ENCODE measurements around the gene ROMO1.
"Not testable (repeated sequence)": the region's sequence is repeated elsewhere in the genome, so short reads cannot be mapped to it uniquely, and the experiment has no call there.

Gene ROMO1

DNA sequence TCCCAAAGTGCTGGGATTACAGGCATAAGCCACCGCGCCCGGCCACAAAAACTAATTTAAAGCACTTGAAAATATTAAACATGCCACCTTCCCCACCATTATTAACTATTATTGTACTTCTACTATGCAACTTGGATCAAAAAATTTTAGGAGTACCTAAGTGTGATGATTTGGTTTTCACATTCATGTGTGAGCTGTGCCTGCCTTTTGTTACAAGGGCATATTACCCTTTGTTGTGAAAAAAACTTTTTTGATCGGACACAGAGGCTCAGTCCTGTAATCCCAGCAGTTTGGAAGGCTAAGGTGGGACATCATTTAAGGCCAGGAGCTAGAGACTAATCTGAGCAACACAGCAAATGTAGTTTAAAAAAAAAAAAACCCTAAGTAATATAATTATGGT is 17.1 kb downstream of the ROMO1 start:
- TF ChIP-seq, protein P1, sequence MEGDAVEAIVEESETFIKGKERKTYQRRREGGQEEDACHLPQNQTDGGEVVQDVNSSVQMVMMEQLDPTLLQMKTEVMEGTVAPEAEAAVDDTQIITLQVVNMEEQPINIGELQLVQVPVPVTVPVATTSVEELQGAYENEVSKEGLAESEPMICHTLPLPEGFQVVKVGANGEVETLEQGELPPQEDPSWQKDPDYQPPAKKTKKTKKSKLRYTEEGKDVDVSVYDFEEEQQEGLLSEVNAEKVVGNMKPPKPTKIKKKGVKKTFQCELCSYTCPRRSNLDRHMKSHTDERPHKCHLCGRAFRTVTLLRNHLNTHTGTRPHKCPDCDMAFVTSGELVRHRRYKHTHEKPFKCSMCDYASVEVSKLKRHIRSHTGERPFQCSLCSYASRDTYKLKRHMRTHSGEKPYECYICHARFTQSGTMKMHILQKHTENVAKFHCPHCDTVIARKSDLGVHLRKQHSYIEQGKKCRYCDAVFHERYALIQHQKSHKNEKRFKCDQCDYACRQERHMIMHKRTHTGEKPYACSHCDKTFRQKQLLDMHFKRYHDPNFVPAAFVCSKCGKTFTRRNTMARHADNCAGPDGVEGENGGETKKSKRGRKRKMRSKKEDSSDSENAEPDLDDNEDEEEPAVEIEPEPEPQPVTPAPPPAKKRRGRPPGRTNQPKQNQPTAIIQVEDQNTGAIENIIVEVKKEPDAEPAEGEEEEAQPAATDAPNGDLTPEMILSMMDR (IDR thresholded peaks at IDR 0.05; ENCODE audit: low read depth, low read length), result no peak
- no peak for DNase-seq (ENCODE audit: extremely low read depth, low read depth)

DNA sequence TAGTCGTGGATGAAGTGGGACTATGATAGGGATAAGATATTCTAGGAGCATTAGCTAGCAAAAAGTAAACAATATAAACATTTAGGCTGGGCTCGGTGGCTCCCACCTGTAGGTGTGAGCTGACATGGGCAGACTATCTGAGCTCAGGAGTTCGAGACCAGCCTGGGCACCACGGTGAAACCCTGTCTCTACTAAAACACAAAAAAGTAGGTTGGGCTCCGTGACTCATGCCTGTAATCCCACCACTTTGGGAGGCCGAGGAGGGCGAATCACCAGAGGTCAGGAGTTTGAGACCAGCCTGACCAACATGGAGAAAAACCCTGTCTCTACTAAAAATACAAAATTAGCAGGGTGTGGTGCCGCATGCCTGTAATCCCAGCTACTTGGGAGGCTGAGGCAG is 19.1 kb downstream of the ROMO1 start:
- DNase-seq (ENCODE audit: extremely low read depth, low read depth), result not testable (repeated sequence)

DNA sequence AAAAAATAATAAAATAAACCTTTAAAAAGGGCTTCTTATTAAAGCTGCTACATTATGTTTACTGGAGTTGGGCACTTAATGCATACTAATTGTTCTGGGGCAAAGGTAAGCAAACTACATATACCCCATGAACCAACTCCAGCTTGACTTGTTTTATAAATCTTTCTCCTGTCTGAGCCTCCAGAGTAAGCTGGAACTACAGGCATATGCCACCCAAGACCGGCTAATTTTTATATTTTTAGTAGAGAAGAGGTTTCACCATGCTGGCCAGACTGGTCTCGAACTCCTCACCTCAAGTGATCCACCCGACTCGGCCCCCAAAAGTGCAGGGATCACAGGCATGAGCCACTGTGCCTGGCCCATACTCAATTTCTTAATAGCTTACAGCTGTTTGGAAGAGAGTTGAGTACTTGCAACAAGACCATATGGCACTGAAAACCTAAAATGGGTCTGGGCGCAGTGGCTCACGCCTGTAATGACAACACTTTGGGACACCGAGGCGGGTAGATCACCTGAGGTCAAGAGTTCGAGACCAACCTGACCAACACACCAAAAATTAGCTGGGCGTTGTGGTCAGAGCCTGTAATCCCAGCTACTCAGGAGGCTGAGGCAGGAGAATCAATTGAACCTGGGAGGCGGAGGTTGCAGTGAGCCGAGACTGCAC is 19.9 kb downstream of the ROMO1 start:
- TF ChIP-seq, protein P1 (IDR thresholded peaks at IDR 0.05; ENCODE audit: low read depth, low read length), result no peak
- DNase-seq (ENCODE audit: extremely low read depth, low read depth), result no peak

DNA sequence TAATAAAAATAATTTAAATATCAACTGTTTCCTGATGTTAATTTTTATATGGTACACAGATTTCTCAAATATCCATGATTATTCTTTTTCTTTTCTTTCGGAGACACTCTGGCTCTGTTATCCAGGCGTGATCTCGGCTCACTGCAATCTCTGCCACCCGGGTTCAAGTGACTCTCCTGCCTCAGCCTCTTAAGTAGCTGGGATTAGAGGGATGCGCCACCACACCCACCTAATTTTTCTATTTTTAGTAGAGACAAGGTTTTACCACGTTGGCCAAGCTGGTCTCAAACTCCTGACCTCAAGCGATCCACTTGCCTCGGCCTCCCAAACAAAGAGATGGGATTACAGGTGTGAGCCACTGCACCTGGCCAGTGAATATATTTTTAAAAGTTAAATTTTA is 20.5 kb downstream of the ROMO1 start:
- DNase-seq (ENCODE audit: extremely low read depth, low read depth), result no peak
- TF ChIP-seq, protein P1 (IDR thresholded peaks at IDR 0.05; ENCODE audit: low read depth, low read length), result no peak

DNA sequence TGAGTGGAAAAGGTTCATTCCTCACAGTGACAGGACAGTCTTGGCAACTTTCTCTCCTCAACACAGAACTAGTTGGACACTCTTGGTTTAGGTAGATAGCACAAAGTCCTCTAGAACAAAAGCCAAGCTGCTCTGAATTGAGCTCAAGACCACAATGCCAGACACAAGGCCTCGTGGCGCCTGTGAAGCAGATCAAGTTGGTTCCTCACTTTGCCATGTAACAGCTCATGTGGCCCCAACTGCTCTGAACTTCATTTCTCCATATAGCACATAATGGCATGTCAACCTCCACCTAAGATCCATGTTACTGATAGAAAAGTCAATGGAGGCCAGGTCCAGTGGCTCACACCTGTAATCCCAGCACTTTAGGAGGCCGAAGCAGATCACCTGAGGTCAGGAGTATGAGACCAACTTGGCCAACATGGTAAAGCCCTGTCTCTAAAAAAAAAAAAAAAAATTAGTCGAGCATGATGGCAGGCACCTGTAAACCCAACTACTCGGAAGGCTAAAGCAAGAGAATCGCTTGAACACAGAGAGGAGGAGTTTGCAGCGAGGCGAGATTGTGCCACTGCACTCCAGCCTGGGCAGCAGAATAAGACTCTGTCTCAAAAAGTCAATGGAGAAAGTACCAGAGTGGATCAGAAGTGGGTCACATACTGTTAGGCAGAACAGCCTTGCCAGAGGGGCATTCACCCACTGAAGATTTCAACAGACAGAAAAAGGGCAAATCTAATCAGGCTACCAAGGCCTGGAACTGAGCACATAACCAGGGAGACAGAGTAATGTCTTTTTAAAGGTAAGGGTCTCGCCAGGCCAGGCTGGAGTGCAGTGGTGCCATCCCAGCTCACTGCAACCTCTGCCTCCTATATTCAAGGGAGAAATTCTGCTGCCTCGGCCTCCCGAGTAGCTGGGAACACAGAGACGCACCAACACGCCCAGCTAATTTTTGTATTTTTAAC is 21.2 kb downstream of the ROMO1 start:
- DNase-seq (ENCODE audit: extremely low read depth, low read depth), result no peak

DNA sequence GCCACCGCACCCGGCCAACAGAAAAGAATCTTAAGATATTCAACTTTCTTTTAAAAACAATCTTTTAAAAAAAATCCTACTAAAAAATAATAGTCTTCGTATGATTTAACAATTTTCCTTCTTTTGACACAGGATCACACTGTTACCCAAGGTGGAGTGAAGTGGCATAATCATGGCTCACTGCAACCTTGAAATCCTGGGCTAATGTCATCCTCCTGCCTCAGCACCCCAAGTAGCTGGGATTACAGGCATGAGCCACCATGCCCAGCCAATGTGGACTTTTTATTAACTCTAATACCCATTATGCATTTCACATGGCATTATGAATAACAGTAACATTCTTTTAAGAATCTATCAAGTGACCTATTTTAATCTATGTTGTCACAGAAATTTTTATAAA is 22.0 kb downstream of the ROMO1 start:
- no peak for DNase-seq (ENCODE audit: extremely low read depth, low read depth)
- TF ChIP-seq, protein P1 (IDR thresholded peaks at IDR 0.05; ENCODE audit: low read depth, low read length), result no peak

More for the DNA sequence above, 21.2 kb downstream of the ROMO1 start:
- TF ChIP-seq, protein P1 (IDR thresholded peaks at IDR 0.05; ENCODE audit: low read depth, low read length), result no peak

DNA sequence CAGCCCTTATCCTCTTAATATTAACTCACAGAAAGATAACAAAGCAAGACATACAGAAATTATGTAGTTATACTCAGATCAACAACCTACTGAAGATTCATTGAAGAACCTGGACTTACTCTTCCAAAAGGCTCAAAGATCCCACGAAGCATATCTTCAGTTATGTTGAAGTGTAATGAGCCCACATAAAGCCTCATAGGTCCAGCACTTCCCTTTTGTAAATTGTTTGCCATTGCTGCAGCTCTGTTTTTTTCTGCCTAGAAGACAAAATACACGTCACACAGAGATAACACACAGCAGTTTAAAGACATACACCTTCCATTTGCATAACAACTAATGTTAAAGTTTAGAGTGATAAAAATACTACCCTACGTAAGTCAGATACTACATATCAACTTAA is 22.4 kb downstream of the ROMO1 start:
- TF ChIP-seq, protein P1 (IDR thresholded peaks at IDR 0.05; ENCODE audit: low read depth, low read length), result no peak
- DNase-seq (ENCODE audit: extremely low read depth, low read depth), result no peak

DNA sequence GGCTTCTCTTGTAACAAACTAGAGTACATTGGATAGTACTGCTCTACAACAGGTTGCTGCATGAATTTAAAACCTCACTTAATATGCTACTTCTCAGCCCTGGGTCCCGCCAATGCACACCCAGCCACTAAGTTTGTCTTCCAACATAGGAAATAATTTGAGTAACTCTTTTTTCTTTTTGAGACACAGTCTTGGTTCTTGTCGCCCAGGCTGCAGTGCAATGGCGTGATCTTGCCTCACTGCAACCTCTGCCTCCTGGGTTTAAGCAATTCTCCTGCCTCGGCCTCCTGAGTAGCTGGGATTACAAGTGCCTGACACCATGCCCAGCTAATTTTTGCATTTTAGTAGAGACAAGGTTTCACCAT is 24.1 kb downstream of the ROMO1 start:
- not testable (repeated sequence) for DNase-seq (ENCODE audit: extremely low read depth, low read depth)

DNA sequence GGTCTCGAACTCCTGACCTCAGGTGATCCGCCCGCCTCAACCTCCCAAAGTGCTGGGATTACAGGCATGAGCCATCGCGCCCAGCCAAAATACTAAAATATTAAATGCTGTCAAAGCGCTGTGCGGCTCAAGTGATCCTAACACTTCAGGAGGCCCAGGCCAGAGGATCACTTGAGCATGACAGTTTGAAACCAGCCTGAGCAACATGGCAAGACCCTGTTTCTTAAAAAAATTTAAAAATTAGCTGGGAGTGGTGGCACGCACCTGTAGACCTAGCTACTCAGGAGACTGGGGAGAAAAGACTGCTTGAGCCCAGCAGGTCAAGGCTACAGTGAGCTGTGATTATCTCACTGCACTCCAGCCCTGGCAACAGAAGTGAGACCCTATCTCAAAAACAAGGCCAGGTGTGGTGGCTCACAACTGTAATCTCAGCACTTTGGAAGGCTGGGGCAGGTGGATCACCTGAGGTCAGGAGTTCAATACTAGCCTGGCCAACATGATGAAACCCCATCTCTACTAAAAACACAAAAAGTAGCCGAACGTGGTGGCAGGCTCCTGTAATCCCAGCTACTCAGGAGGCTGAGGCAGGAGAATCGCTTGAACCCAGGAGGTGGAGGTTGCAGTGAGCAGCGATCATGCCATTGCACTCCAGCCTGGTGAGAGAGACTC is 24.6 kb downstream of the ROMO1 start:
- not testable (repeated sequence) for DNase-seq (ENCODE audit: extremely low read depth, low read depth)

Measured in AG09319 (cell line).